Measurements from ENCODE around the gene TMEM218. TPM values are rescaled to one million over a fixed set of nuclear protein-coding genes. Genes with fewer than 3 reads are reported as not detected.

Gene TMEM218
- total and polyA plus RNA-seq, 10 of the 15 experiments (the other 5 are each of a cell fraction or from before 2014, with no cell fraction given) = 11.2 to 50.3 (median 28.8) TPM

DNA sequence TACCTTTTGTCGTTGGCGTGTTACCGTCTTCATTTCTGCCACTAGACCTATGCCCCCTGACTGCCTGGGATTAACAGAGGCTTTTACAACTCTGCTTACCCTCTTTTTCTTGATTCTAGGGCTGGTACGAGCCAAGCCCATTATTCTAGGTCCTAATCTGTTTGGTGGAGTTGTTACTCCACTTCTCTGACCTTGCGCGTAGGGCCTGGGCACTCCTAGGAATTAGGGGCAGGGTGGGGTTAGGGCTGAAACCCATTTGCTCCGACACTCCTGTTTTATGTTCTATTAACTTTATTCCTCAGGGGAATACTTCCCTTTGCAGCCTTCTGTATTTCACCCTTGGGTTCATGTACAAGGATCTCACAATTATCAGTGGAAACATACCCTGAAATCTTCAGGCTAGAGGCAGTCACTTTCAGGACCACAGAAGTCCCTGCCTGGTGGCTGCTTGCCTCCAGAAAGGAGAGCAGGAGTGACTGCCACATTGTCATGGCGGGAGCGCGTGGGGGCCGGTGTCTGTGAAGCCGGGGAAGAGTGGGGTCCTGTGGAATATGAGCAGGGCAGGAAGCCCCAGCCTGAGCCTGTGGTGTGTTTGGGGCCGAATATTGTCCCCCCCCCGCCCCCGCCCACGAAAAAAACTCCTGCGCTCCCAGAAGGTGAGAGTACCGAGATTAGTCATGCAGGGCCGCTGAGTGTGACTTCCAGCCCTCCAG is 49.1 kb downstream of the TMEM218 start:
- ChIA-PET RAD21 (ENCODE audit: unreplicated experiment) (interaction anchor here (1.4 to 2.7 kb wide), 4 partner anchors 10 to 80 kb away, joined by 5 to 44 read pairs (median 7); partner anchors contain the start of gene TMEM218), CTCF (interaction anchor here (1.2 to 2.1 kb wide), 5 partner anchors 10 to 79 kb away, joined by 4 to 20 read pairs (median 7); partner anchors contain the start of gene TMEM218), SMC1A (ENCODE audit: uncharacterized antibody, unreplicated experiment) (interaction anchor here (1.5 to 3.0 kb wide), 5 partner anchors 8 to 80 kb away, joined by 3 to 36 read pairs (median 8); partner anchors contain the start of gene TMEM218), POLR2A (interaction anchor here (0.9 to 2.1 kb wide), 5 partner anchors 9 to 48 kb away, joined by 3 to 42 read pairs (median 11); partner anchors contain the start of gene TMEM218)
- H3K9ac ChIP-seq (ENCODE audit: control insufficient read depth, insufficient read depth, low read length) = peak overlapping the region; percentile 62
- no peak overlapping the region for H3K27ac ChIP-seq (ENCODE audit: control insufficient read depth, insufficient read depth)
- peak overlapping the region; percentile 93 for H3K4me2 ChIP-seq (ENCODE audit: control insufficient read depth, insufficient read depth)
- no peak; the same call in 2 of the 3 replicates for ATAC-seq
- H3K79me2 ChIP-seq (ENCODE audit: control insufficient read depth, insufficient read depth, low read length) = no peaks in the 10 kb centered on the region
- no TSS peak for BruUV-seq (replicated peaks)
- H4K20me1 ChIP-seq (ENCODE audit: control insufficient read depth, insufficient read depth) = no peaks in the 10 kb centered on the region
- no peaks in the 10 kb centered on the region for H3K9me3 ChIP-seq (replicated peaks; ENCODE audit: control insufficient read depth, insufficient read depth, low read length)
- no peak for FAIRE-seq
- intact Hi-C loops (cut with micrococcal nuclease; ENCODE audit: unreplicated experiment) (loop anchor here (2.0 to 5.0 kb wide), 2 partner anchors 80 to 104 kb away; no protein-coding TSS in a partner anchor), in situ Hi-C loops (cut with MboI) (no loop called here)
- H3K4me3 ChIP-seq = peak overlapping the region; percentile 77
- H2AFZ ChIP-seq (ENCODE audit: control insufficient read depth, low read depth, low read length) = peak overlapping the region; percentile 73
- H3K36me3 ChIP-seq (ENCODE audit: control insufficient read depth in 2 of 2, insufficient read depth in 2 of 2, low read length in 1 of 2) = no peaks in the 10 kb centered on the region
- peaks cover 4% of the 10 kb centered on the region; the same call in 1 of the 2 replicates for H3K4me1 ChIP-seq (ENCODE audit: control insufficient read depth, insufficient read depth, low read length)
- no peak for DNase-seq (ENCODE audit: low read depth, low spot score)
- 61% methylated on average over 14 of the region's 19 CpGs for WGBS (ENCODE audit: insufficient coverage, insufficient replicate concordance, low lambda C conversion rate, missing lambda C conversion rate)
- no peaks in the 10 kb centered on the region; a peak in 1 of 4 replicates for H3K27me3 ChIP-seq (replicated peaks in 1 of 2; ENCODE audit: control insufficient read depth in 2 of 2, insufficient read depth in 2 of 2, low read length in 1 of 2)
- TF ChIP-seq, protein P1, sequence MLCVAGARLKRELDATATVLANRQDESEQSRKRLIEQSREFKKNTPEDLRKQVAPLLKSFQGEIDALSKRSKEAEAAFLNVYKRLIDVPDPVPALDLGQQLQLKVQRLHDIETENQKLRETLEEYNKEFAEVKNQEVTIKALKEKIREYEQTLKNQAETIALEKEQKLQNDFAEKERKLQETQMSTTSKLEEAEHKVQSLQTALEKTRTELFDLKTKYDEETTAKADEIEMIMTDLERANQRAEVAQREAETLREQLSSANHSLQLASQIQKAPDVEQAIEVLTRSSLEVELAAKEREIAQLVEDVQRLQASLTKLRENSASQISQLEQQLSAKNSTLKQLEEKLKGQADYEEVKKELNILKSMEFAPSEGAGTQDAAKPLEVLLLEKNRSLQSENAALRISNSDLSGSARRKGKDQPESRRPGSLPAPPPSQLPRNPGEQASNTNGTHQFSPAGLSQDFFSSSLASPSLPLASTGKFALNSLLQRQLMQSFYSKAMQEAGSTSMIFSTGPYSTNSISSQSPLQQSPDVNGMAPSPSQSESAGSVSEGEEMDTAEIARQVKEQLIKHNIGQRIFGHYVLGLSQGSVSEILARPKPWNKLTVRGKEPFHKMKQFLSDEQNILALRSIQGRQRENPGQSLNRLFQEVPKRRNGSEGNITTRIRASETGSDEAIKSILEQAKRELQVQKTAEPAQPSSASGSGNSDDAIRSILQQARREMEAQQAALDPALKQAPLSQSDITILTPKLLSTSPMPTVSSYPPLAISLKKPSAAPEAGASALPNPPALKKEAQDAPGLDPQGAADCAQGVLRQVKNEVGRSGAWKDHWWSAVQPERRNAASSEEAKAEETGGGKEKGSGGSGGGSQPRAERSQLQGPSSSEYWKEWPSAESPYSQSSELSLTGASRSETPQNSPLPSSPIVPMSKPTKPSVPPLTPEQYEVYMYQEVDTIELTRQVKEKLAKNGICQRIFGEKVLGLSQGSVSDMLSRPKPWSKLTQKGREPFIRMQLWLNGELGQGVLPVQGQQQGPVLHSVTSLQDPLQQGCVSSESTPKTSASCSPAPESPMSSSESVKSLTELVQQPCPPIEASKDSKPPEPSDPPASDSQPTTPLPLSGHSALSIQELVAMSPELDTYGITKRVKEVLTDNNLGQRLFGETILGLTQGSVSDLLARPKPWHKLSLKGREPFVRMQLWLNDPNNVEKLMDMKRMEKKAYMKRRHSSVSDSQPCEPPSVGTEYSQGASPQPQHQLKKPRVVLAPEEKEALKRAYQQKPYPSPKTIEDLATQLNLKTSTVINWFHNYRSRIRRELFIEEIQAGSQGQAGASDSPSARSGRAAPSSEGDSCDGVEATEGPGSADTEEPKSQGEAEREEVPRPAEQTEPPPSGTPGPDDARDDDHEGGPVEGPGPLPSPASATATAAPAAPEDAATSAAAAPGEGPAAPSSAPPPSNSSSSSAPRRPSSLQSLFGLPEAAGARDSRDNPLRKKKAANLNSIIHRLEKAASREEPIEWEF (IDR thresholded peaks at IDR 0.05; ENCODE audit: insufficient replicate concordance, low read depth, low read length) = no peak
- TF ChIP-seq JUNB (IDR thresholded peaks at IDR 0.05) (peak; percentile 48; the same call in 1 of the 2 replicates), ZNF24 (IDR thresholded peaks at IDR 0.05) (no peak), RFX5 (IDR thresholded peaks at IDR 0.05; ENCODE audit: low read depth, low read length) (no peak), BHLHE40 (IDR thresholded peaks at IDR 0.05; ENCODE audit: borderline replicate concordance in 1 of 2, low read depth in 2 of 2, low read length in 1 of 2) (no peak), EED (IDR thresholded peaks at IDR 0.05; ENCODE audit: low read depth) (peak; percentile 94; the same call in 1 of the 2 replicates), JUND (IDR thresholded peaks at IDR 0.05; ENCODE audit: low read depth, low read length) (0 out of 2 replicates have a peak, but pooled peaks have one; percentile 53), CTCF (IDR thresholded peaks at IDR 0.05 in 2 of 3, conservative IDR thresholded peaks at IDR 0.05 in 1 of 3; ENCODE audit: control insufficient read depth in 2 of 3, extremely low read depth in 1 of 3, insufficient read depth in 1 of 3, low read depth in 3 of 3, low read length in 3 of 3) (no peak), GABPA (IDR thresholded peaks at IDR 0.05; ENCODE audit: low read depth) (no peak), ELK1 (IDR thresholded peaks at IDR 0.05; ENCODE audit: low read depth, low read length) (no peak), ZNF384 (IDR thresholded peaks at IDR 0.05; ENCODE audit: borderline replicate concordance, low read depth, low read length) (peak; percentile 50; the same call in 1 of the 2 replicates), FOXK2 (IDR thresholded peaks at IDR 0.05) (no peak)
